Stimulated activated CD8-positive, alpha-beta memory T cell treated with anti-CD3 and anti-CD28 coated beads, Interleukin-2, amount 100 ng/mL, for 1 hour (primary cell): ENCODE results near the gene HPN.
"Not testable (repeated sequence)": the region's sequence is repeated elsewhere in the genome, so short reads cannot be mapped to it uniquely, and the experiment has no call there.

Experiments used
- DNase-seq, 2 donors: peaks; one replicate each; pipeline ENCODE4 v3.0.0-alpha.2; 2020; ENCODE audit warnings: low read depth in 2 of 2

Gene HPN

GRCh38 chr19:35083691-35084508, 42.4 kb downstream of the HPN start:
- no peak for DNase-seq

DNA sequence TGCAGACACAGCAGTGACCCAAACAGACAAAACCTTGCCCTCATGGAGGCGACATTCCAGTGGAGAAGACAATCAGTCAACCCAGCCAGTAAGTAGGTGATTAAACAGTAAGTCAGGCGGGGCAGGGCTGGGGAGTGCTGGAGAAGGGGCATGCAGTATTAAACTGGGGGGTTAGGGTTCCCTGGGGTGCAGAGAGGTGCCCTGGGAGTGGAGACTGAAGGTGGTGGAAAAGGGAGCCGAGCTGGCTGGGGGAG, 42.9 kb downstream of the HPN start:
- no peak for DNase-seq

DNA sequence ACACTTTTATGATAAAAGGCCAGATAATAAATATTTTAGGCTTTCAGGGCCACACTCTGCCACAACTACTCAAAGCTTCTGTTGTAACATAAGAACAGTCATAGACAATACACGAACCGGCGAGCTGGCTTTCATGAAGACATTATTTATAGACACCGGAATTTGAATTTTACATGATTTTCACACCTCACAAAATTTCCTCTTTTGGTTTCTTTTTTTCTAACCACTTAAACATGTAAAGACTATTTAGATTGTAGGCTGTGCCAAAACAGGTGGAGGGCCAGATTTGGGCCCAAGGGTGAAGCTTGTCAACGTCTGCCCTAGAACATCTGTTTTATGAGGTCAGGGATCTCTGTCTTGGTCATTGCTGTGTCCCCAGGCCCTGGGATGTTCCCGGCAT, 44.4 kb downstream of the HPN start:
- DNase-seq = no peak

DNA sequence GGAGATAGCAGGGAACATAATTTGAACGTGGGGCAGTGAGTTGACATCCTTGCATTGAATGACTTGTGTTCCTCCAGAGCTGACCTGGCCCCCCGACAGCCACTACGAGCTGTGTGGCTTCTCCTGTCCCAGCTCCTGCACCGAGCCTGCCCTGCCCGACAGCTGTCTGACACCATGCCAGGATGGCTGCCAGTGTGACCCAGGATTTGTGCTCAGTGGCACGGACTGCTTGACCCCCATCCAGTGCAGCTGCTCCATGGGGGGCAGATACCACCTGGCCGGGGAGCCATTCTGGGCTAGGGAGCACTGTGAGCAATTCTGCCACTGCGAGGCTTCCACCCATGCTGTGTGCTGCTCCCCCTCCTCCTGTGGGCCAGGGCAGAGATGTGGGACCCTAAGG, 44.9 kb downstream of the HPN start:
- DNase-seq = no peak

DNA sequence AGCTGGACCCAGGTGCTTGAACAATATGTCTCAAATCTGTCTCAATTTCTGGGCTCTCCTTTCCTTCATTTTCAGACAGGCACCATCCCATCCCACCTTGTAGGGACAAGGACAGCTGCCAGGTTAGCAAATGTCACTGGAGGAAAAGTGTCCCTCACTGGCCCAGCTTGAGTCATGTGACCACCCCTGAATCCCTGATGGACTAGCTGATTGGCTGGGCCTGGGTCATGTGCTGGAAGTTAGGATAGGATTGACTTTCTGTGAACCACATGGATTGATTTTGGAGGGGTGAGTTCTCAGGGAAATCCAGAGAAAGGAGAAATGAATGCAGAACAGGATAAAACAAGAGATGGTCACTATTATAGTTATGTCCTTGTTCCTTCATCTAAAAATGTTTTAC, 45.9 kb downstream of the HPN start:
- no peak for DNase-seq

- DNase-seq = no peak
Measured at GRCh38 chr19:35088131-35088913, 46.8 kb downstream of the HPN start.

GRCh38 chr19:35089554-35089953, 48.0 kb downstream of the HPN start:
- no peak for DNase-seq

DNA sequence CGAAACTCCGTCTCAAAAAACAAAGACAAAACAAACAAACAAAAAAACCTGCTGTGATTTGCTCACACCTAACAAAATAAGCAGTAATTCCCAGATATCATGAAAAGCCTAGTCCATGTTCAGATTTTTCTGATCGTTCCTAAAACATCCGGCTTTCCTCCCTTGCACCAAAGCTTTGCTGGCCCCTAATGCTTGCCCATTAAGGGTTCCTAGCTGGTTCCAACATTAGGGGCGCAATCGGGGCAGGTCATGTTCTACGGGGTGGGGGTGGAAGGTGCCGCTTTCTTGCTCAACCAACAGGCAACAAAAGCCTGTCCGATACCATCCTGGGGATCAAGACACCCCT, 48.6 kb downstream of the HPN start:
- DNase-seq = no peak

DNA sequence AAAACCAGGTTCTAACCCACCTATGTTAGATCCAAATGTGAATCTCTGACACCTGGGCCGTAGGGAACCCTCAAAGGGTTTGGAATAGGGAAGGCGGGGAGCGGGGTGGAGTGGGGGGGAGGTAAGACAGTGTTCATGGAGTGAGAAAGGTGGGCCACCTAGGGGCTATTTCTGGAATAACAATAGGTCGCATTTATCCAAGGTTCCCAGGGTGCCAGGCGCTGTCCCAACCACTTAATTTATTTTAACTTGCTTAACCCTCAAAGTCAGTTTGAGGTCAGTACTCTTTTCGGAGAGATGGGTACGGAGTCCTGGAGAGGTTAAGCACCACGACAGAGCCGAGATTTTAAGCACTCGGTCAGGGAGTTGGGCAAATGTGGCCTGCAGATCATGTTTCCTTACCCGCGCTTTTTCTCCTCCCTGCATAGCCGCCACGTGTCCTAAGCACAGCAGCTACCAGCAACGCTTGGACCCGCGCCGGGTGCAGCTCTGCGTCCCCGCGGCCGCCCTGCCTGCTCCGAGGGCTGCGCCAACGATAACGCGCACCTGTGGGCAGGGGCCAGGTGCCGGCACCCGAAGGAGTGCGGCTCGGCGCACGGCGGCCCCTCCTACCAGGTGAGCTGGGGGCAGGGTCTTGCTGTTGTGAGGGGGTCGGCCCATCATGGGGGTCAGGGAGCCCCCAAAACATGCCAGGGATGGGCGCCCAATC, 49.1 kb downstream of the HPN start:
- DNase-seq = peak in 1 of 2 donors; percentile 12

GRCh38 chr19:35093430-35093829, 51.9 kb downstream of the HPN start:
- no peak for DNase-seq

- DNase-seq = no peak
Measured at GRCh38 chr19:35093941-35094647, 52.6 kb downstream of the HPN start.

DNA sequence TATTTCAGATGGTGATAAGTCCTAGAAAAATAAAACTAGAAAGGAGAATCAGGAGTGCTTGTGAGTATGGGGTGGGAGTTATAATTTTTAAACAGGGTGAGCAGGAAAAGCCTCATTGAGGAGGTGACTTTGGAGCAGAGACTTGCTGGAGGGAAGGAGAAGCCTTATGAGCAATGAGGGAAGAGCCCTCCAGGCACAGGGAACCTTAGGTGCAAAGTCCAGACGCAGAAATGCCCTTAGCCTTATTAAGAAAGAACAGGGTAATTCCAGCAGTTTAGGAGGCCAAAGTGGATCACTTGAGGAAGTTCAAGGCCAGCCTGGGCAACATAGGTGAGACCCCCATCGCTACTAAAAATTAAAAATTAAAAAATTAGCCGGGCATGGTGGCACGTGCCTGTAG, 53.1 kb downstream of the HPN start:
- no peak for DNase-seq

GRCh38 chr19:35095667-35096368, 54.3 kb downstream of the HPN start:
- DNase-seq = no peak

- DNase-seq = no peak
Measured at GRCh38 chr19:35098413-35099049, 57.0 kb downstream of the HPN start.

- no peak for DNase-seq
Measured at GRCh38 chr19:35099155-35099896, 57.8 kb downstream of the HPN start.

- DNase-seq = no peak
Measured at GRCh38 chr19:35099897-35100275, 58.4 kb downstream of the HPN start.

- DNase-seq = no peak
Measured at GRCh38 chr19:35100588-35101533, 59.3 kb downstream of the HPN start.

DNA sequence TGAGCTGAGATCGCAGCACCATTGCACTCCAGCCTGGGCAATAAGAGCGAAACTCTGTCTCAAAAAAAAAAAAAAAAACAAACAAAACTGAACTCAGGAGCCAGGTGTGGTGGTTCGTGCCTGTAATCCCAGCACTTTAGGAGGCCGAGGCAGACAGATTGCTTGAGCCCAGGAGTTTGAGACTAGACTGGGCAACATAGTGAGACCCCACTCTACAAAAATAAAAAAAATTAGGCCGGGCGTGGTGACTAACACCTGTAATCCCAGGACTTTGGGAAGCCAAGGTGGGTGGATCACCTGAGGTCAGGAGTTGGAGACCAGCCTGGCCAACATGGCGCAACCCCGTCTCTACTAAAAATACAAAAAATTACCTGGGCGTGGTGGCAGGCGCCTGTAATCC, 60.4 kb downstream of the HPN start:
- not testable (repeated sequence) for DNase-seq

DNA sequence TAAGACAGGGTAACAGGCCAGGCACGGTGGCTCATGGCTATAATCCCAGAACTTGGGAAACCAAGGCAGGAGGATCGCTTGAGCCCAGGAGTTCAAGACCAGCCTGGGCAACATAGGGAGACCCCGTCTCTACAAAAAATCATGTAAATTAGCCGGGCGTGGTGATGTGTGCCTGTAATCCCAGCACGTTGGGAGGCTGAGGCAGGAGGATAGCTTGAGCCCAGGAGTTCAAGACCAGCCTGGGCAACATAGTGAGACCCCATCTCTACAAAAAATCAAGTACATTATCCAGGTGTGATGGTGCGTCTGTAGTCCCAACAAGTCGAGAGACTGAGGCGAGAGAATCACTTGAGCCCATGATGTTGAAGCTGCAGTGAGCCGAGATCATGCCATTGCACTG, 62.1 kb downstream of the HPN start:
- not testable (repeated sequence) for DNase-seq
